T-helper 1 cell (primary cell): Measurements from ENCODE around the gene PAPLN.
"Not testable (repeated sequence)": the region's sequence is repeated elsewhere in the genome, so short reads cannot be mapped to it uniquely, and the experiment has no call there.

Source experiments
- DNase-seq, 5 donors: peaks; one replicate each; pipeline ENCODE4 v3.0.0-alpha.2; 2012 to 2020
- total RNA-seq, 4 donors: gene quantifications; one replicate each; lab custom pipeline; 2026; lab: John Stamatoyannopoulos, UW

The PAPLN gene
- total RNA-seq, result 0 to 0.46 (median 0.12) reads per million in 4 donors

GRCh38 chr14:73237219-73237785 lies at the start of gene PAPLN:
PAPLN (plus strand) TSS chr14:73237506; CDS start chr14:73239779, 2,273 bp downstream.
- DNase-seq, result no peak

GRCh38 chr14:73188501-73188911 lies 48.8 kb upstream of the PAPLN start:
- DNase-seq, result no peak

GRCh38 chr14:73189651-73190050 lies 47.7 kb upstream of the PAPLN start:
- DNase-seq, result no peak

- no peak for DNase-seq
These were observed 45.9 kb upstream of the PAPLN start for GRCh38 chr14:73191441-73191840.

GRCh38 chr14:73194306-73194705 lies 43.0 kb upstream of the PAPLN start:
- not testable (repeated sequence) for DNase-seq

- DNase-seq, result no peak
These were observed 39.1 kb upstream of the PAPLN start for GRCh38 chr14:73198253-73198652.

- no peak for DNase-seq
These were observed 33.8 kb upstream of the PAPLN start for GRCh38 chr14:73203527-73203926.

GRCh38 chr14:73207615-73208014 lies 29.7 kb upstream of the PAPLN start:
- no peak for DNase-seq

- no peak for DNase-seq
These were observed 28.9 kb upstream of the PAPLN start for GRCh38 chr14:73208390-73208789.

- no peak for DNase-seq
These were observed 28.5 kb upstream of the PAPLN start for GRCh38 chr14:73208846-73209245.

- DNase-seq, result no peak
These were observed 27.4 kb upstream of the PAPLN start for GRCh38 chr14:73209953-73210352.

GRCh38 chr14:73211251-73212040 lies 25.9 kb upstream of the PAPLN start:
- DNase-seq, result no peak

GRCh38 chr14:73216030-73216429 lies 21.3 kb upstream of the PAPLN start:
- no peak for DNase-seq

- DNase-seq, result no peak
These were observed 19.9 kb upstream of the PAPLN start for GRCh38 chr14:73217411-73217810.

- DNase-seq, result no peak
These were observed 17.2 kb upstream of the PAPLN start for GRCh38 chr14:73220061-73220460.

- DNase-seq, result no peak
These were observed 16.7 kb upstream of the PAPLN start for GRCh38 chr14:73220634-73221033.

- peak in 1 of 5 donors; percentile 62 for DNase-seq
These were observed 15.4 kb upstream of the PAPLN start for GRCh38 chr14:73221945-73222344.

GRCh38 chr14:73223049-73223448 lies 14.3 kb upstream of the PAPLN start:
- peak in 1 of 5 donors; percentile 84 for DNase-seq

GRCh38 chr14:73225496-73225895 lies 11.8 kb upstream of the PAPLN start:
- no peak for DNase-seq

GRCh38 chr14:73227812-73228781 lies 9.2 kb upstream of the PAPLN start:
- DNase-seq, result no peak

- DNase-seq, result no peak
These were observed 7.3 kb upstream of the PAPLN start for GRCh38 chr14:73230051-73230450.

GRCh38 chr14:73231981-73232851 lies 5.1 kb upstream of the PAPLN start:
- no peak for DNase-seq
